Activated CD8-positive, alpha-beta T cell treated with anti-CD3 and anti-CD28 coated beads, Interleukin-2, amount 10 ng/mL, durations not matched to agents 7 days and 5 days (primary cell): ENCODE measurements around the gene SLC19A2. TPM values are rescaled to one million over a fixed set of nuclear protein-coding genes. Genes with fewer than 3 reads are reported as not detected.
A peak's percentile ranks its signal among the peaks of the same experiment; 100 is the strongest.

Experiments
- ATAC-seq: fragments of 150-1000 bp; cut with Tn5 transposase; one replicate; pipeline ENCODE4 v1.10.0; 2021; ENCODE audit warnings: moderate library complexity
- CTCF ChIA-PET: fragments of 350-600 bp; sonication (Branson Sonifier 250); formaldehyde crosslinking; loops from one replicate; lab custom pipeline; 2021; ENCODE audit warnings: antibody characterized with exemption; lab: Charles Lee
- POLR2A ChIA-PET: fragments of 350-600 bp; sonication (Branson Sonifier 250); formaldehyde crosslinking; loops from one replicate; lab custom pipeline; 2021; ENCODE audit warnings: antibody characterized with exemption; lab: Charles Lee
- DNase-seq: peaks from one replicate; pipeline ENCODE4 v3.0.0-alpha.2; 2020
- H3K27ac Mint-ChIP-seq: one replicate; pipeline ENCODE4 v1.8.0; 2021; ENCODE audit warnings: mild to moderate bottlenecking, mixed read lengths
- H3K27me3 Mint-ChIP-seq: one replicate; pipeline ENCODE4 v1.8.0; 2021; ENCODE audit warnings: low read depth, mixed read lengths
- H3K36me3 Mint-ChIP-seq: one replicate; pipeline ENCODE4 v1.8.0; 2021; ENCODE audit warnings: low read depth, mixed read lengths
- H3K4me1 Mint-ChIP-seq: one replicate; pipeline ENCODE4 v1.8.0; 2021; ENCODE audit warnings: low read depth, mixed read lengths
- H3K4me3 Mint-ChIP-seq: one replicate; pipeline ENCODE4 v1.8.0; 2021; ENCODE audit warnings: mild to moderate bottlenecking, mixed read lengths
- H3K9me3 Mint-ChIP-seq: one replicate; pipeline ENCODE4 v1.8.0; 2022; ENCODE audit warnings: mixed read lengths; ENCODE audit not compliant: insufficient read depth
- total RNA-seq, 2 experiments: library from RNA; stranded (reverse); gene quantifications; one replicate each; pipeline ENCODE4 v1.2.3, GENCODE V29; 2021

SLC19A2 gene
- total RNA-seq, 2 experiments from 2014 or later: 4.8 to 5.8 TPM

GRCh38 chr1:169427081-169427641 lies 58.6 kb downstream of the SLC19A2 start, which contains the start of gene CCDC181:
CCDC181 (minus strand) TSS chr1:169427474; CDS start chr1:169424927, 2,547 bp downstream.
- Mint-ChIP-seq H3K36me3 (no peaks in the 10 kb centered on the region), H3K27me3 (peaks cover 60% of the 10 kb centered on the region), H3K27ac (no peak within 1 kb of the TSS), H3K4me3 (peak within 1 kb of the TSS; percentile 82), H3K9me3 (no peaks in the 10 kb centered on the region), H3K4me1 (peaks cover 9% of the 10 kb centered on the region)
- ATAC-seq: peak; percentile 100
- CTCF ChIA-PET: interaction anchor here (1.1 to 1.9 kb wide), 3 partner anchors 10 to 1084 kb away, joined by 3 to 4 read pairs (median 3); no protein-coding TSS in a partner anchor
- POLR2A ChIA-PET: interaction anchor here (0.6 kb wide), 1 partner anchor 50 kb away, joined by 3 read pairs; no protein-coding TSS in a partner anchor
- DNase-seq: peak; percentile 84

GRCh38 chr1:169426174-169426705 lies 59.5 kb downstream of the SLC19A2 start:
- H3K27me3 Mint-ChIP-seq: peaks cover 62% of the 10 kb centered on the region
- CTCF ChIA-PET: interaction anchor here (1.9 kb wide), 1 partner anchor 9 kb away, joined by 4 read pairs; no protein-coding TSS in a partner anchor
- POLR2A ChIA-PET: no interaction called here

GRCh38 chr1:169421309-169421708 lies 64.4 kb downstream of the SLC19A2 start:
- ChIA-PET CTCF (no interaction called here), POLR2A (no interaction called here)
- H3K36me3 Mint-ChIP-seq: no peaks in the 10 kb centered on the region
- H3K27me3 Mint-ChIP-seq: peaks cover 45% of the 10 kb centered on the region
- H3K4me1 Mint-ChIP-seq: no peaks in the 10 kb centered on the region
- DNase-seq: no peak
- H3K9me3 Mint-ChIP-seq: no peaks in the 10 kb centered on the region
- no peak for ATAC-seq
- H3K27ac Mint-ChIP-seq: no peak overlapping the region
- H3K4me3 Mint-ChIP-seq: no peak overlapping the region

More at GRCh38 chr1:169426174-169426705, 59.5 kb downstream of the SLC19A2 start:
- no peaks in the 10 kb centered on the region for H3K9me3 Mint-ChIP-seq
- no peaks in the 10 kb centered on the region for H3K36me3 Mint-ChIP-seq
- no peak overlapping the region for H3K27ac Mint-ChIP-seq
- peaks cover 9% of the 10 kb centered on the region for H3K4me1 Mint-ChIP-seq
- ATAC-seq (no peak), DNase-seq (no peak)
- H3K4me3 Mint-ChIP-seq: no peak overlapping the region

GRCh38 chr1:169414952-169415351 lies 70.8 kb downstream of the SLC19A2 start:
- peaks cover 12% of the 10 kb centered on the region for H3K27me3 Mint-ChIP-seq
- H3K27ac Mint-ChIP-seq: no peak overlapping the region
- ChIA-PET POLR2A (no interaction called here), CTCF (no interaction called here)
- H3K36me3 Mint-ChIP-seq: no peaks in the 10 kb centered on the region
- DNase-seq: no peak
- no peak for ATAC-seq
- no peaks in the 10 kb centered on the region for H3K4me1 Mint-ChIP-seq
- H3K4me3 Mint-ChIP-seq: no peak overlapping the region
- no peaks in the 10 kb centered on the region for H3K9me3 Mint-ChIP-seq

Other genes starting within 250 kb of the SLC19A2 start
- gene NME7, start 118.1 kb downstream of the SLC19A2 start, total RNA-seq: 10 to 100 TPM; 20.9 to 23.2 TPM
- 10 to 100 TPM; 33.9 to 34.1 TPM for gene BLZF1, start 117.7 kb downstream of the SLC19A2 start, total RNA-seq
- not detected for gene CCDC181, start 58.5 kb downstream of the SLC19A2 start, total RNA-seq
- gene F5, start 100.5 kb upstream of the SLC19A2 start, total RNA-seq: 1 to 10 TPM; 1.4 to 1.6 TPM
- gene SELP, start 144.2 kb upstream of the SLC19A2 start, total RNA-seq: under 1 TPM in 1 of 2 experiments, not detected in 1; 0.13 TPM
- 100 to 1,000 TPM; 192 to 222 TPM for gene SELL, start 225.7 kb upstream of the SLC19A2 start, total RNA-seq
- gene SELE, start 248.1 kb upstream of the SLC19A2 start, total RNA-seq: not detected